Skeletal muscle satellite cell (primary cell): ENCODE results near the gene VPS41.

ENCODE experiments used
- H3K27me3 ChIP-seq: 2 replicates; pipeline ENCODE4 v1.7.0; 2013; ENCODE audit warnings: low read length; ENCODE audit not compliant: control insufficient read depth, insufficient read depth
- H3K36me3 ChIP-seq: 2 replicates; pipeline ENCODE4 v1.7.0; 2013; ENCODE audit warnings: mild to moderate bottlenecking, control low read depth, low read length; ENCODE audit not compliant: insufficient read depth
- H3K4me1 ChIP-seq: 2 replicates; pipeline ENCODE4 v1.7.0; 2013; ENCODE audit warnings: low read length; ENCODE audit not compliant: control insufficient read depth, insufficient read depth
- H3K4me2 ChIP-seq: 2 replicates; pipeline ENCODE4 v1.7.0; 2013; ENCODE audit warnings: mild to moderate bottlenecking, low read length
- H3K4me3 ChIP-seq: 2 replicates; pipeline ENCODE4 v1.7.0; 2013; ENCODE audit warnings: low read length
- H3K9ac ChIP-seq: 2 replicates; pipeline ENCODE4 v1.7.0; 2013; ENCODE audit warnings: mild to moderate bottlenecking, low read depth, low read length, moderate library complexity
- H3K9me3 ChIP-seq: replicated peaks from 2 replicates; pipeline ENCODE4 v1.7.0; 2013; ENCODE audit warnings: mild to moderate bottlenecking, control low read depth, low read length

Gene VPS41

GRCh38 chr7:38798552-38799267 is 110.3 kb downstream of the VPS41 start:
- no peaks in the 10 kb centered on the region for H3K4me1 ChIP-seq
- H3K27me3 ChIP-seq: no peaks in the 10 kb centered on the region
- H3K36me3 ChIP-seq: no peaks in the 10 kb centered on the region
- H3K4me2 ChIP-seq: no peak overlapping the region
- H3K9ac ChIP-seq: no peak overlapping the region
- H3K9me3 ChIP-seq: no peaks in the 10 kb centered on the region
- H3K4me3 ChIP-seq: no peak overlapping the region

- H3K9ac ChIP-seq: no peak overlapping the region
These were observed 112.1 kb downstream of the VPS41 start for GRCh38 chr7:38796626-38797501.

GRCh38 chr7:38795593-38795992 is 113.4 kb downstream of the VPS41 start:
- H3K36me3 ChIP-seq: peaks cover 1% of the 10 kb centered on the region
- H3K4me1 ChIP-seq: no peaks in the 10 kb centered on the region
- H3K9ac ChIP-seq: no peak overlapping the region
- H3K27me3 ChIP-seq: no peaks in the 10 kb centered on the region
- no peaks in the 10 kb centered on the region for H3K9me3 ChIP-seq
- H3K4me3 ChIP-seq: no peak overlapping the region
- no peak overlapping the region for H3K4me2 ChIP-seq

More at GRCh38 chr7:38796626-38797501, 112.1 kb downstream of the VPS41 start:
- H3K9me3 ChIP-seq: no peaks in the 10 kb centered on the region
- no peaks in the 10 kb centered on the region for H3K4me1 ChIP-seq
- no peaks in the 10 kb centered on the region for H3K36me3 ChIP-seq
- no peak overlapping the region for H3K4me2 ChIP-seq
- no peak overlapping the region for H3K4me3 ChIP-seq
- no peaks in the 10 kb centered on the region for H3K27me3 ChIP-seq

GRCh38 chr7:38781991-38782390 is 127.0 kb downstream of the VPS41 start:
- no peaks in the 10 kb centered on the region for H3K4me1 ChIP-seq
- H3K4me2 ChIP-seq: no peak overlapping the region
- H3K9ac ChIP-seq: no peak overlapping the region
- no peaks in the 10 kb centered on the region for H3K36me3 ChIP-seq
- H3K27me3 ChIP-seq: no peaks in the 10 kb centered on the region
- no peaks in the 10 kb centered on the region for H3K9me3 ChIP-seq
- H3K4me3 ChIP-seq: no peak overlapping the region

- Histone ChIP-seq H3K27me3 (no peaks in the 10 kb centered on the region), H3K4me2 (no peak overlapping the region), H3K9me3 (no peaks in the 10 kb centered on the region), H3K36me3 (peaks cover under 1% of the 10 kb centered on the region), H3K4me1 (peaks cover 12% of the 10 kb centered on the region), H3K4me3 (no peak overlapping the region), H3K9ac (no peak overlapping the region)
These were observed 131.4 kb downstream of the VPS41 start for GRCh38 chr7:38777609-38778008.

- H3K4me3 ChIP-seq: no peak overlapping the region
- H3K4me1 ChIP-seq: peaks cover 12% of the 10 kb centered on the region
- H3K9me3 ChIP-seq: no peaks in the 10 kb centered on the region
- peaks cover 4% of the 10 kb centered on the region for H3K36me3 ChIP-seq
- no peak overlapping the region for H3K9ac ChIP-seq
- no peak overlapping the region for H3K4me2 ChIP-seq
- no peaks in the 10 kb centered on the region for H3K27me3 ChIP-seq
These were observed 133.3 kb downstream of the VPS41 start for GRCh38 chr7:38775506-38776175.

- Histone ChIP-seq H3K4me2 (no peak overlapping the region), H3K4me3 (no peak overlapping the region), H3K9me3 (no peaks in the 10 kb centered on the region), H3K9ac (no peak overlapping the region), H3K4me1 (peaks cover 12% of the 10 kb centered on the region), H3K36me3 (peaks cover 8% of the 10 kb centered on the region), H3K27me3 (no peaks in the 10 kb centered on the region)
These were observed 135.6 kb downstream of the VPS41 start for GRCh38 chr7:38773430-38773829.

- Histone ChIP-seq H3K9me3 (no peaks in the 10 kb centered on the region), H3K4me1 (peaks cover 6% of the 10 kb centered on the region), H3K4me2 (no peak overlapping the region), H3K9ac (no peak overlapping the region), H3K27me3 (no peaks in the 10 kb centered on the region), H3K4me3 (no peak overlapping the region), H3K36me3 (peaks cover 2% of the 10 kb centered on the region)
These were observed 148.8 kb downstream of the VPS41 start for GRCh38 chr7:38760226-38760625.

- Histone ChIP-seq H3K9me3 (no peaks in the 10 kb centered on the region), H3K9ac (no peak overlapping the region), H3K4me1 (peaks cover 6% of the 10 kb centered on the region), H3K4me3 (no peak overlapping the region), H3K27me3 (no peaks in the 10 kb centered on the region), H3K4me2 (no peak overlapping the region), H3K36me3 (peaks cover 2% of the 10 kb centered on the region)
These were observed 150.0 kb downstream of the VPS41 start for GRCh38 chr7:38759028-38759427.

- Histone ChIP-seq H3K36me3 (peaks cover 2% of the 10 kb centered on the region), H3K4me1 (peaks cover 6% of the 10 kb centered on the region), H3K27me3 (no peaks in the 10 kb centered on the region), H3K4me2 (no peak overlapping the region), H3K9me3 (no peaks in the 10 kb centered on the region), H3K9ac (no peak overlapping the region), H3K4me3 (no peak overlapping the region)
These were observed 151.1 kb downstream of the VPS41 start for GRCh38 chr7:38757931-38758330.

GRCh38 chr7:38756521-38756920 is 152.5 kb downstream of the VPS41 start:
- Histone ChIP-seq H3K4me2 (peak overlapping the region; percentile 0), H3K4me1 (peaks cover 10% of the 10 kb centered on the region), H3K36me3 (peaks cover 10% of the 10 kb centered on the region), H3K4me3 (no peak overlapping the region), H3K9me3 (no peaks in the 10 kb centered on the region), H3K27me3 (no peaks in the 10 kb centered on the region), H3K9ac (no peak overlapping the region)
